ENCODE measurements around the gene CAVIN3.

- TF ChIP-seq POLR2A (IDR thresholded peaks at IDR 0.05) (no peak), CTCF (IDR thresholded peaks at IDR 0.05) (no peak)
Measured at GRCh38 chr11:6356503-6357055, 36.3 kb upstream of the CAVIN3 start.

Data from thyroid gland (tissue), 4 donors.